GM18498 (cell line): Measurements from ENCODE around the gene ZC2HC1B.
A peak's percentile ranks its signal among the peaks of the same experiment; 100 is the strongest.
"Not testable (repeated sequence)": the region's sequence is repeated elsewhere in the genome, so short reads cannot be mapped to it uniquely, and the experiment has no call there.

ENCODE experiments used
- ATAC-seq: cut with Tn5 transposase; IDR thresholded peaks from one replicate; pipeline ENCODE4 v1.9.1; 2021; ENCODE audit warnings: mild to moderate bottlenecking, moderate library complexity; ENCODE audit not compliant: unreplicated experiment

Gene ZC2HC1B

GRCh38 chr6:143867236-143867635, 3.0 kb downstream of the ZC2HC1B start:
- no peak for ATAC-seq

GRCh38 chr6:143868808-143869207, 4.5 kb downstream of the ZC2HC1B start:
- not testable (repeated sequence) for ATAC-seq

- not testable (repeated sequence) for ATAC-seq
Measured at GRCh38 chr6:143871202-143871730, 7.0 kb downstream of the ZC2HC1B start.

- peak; percentile 89 for ATAC-seq
Measured at GRCh38 chr6:143872201-143872600, 7.9 kb downstream of the ZC2HC1B start.

- ATAC-seq: not testable (repeated sequence)
Measured at GRCh38 chr6:143873600-143873999, 9.3 kb downstream of the ZC2HC1B start.

- ATAC-seq: not testable (repeated sequence)
Measured at GRCh38 chr6:143874503-143874902, 10.2 kb downstream of the ZC2HC1B start.

GRCh38 chr6:143877584-143878271, 13.5 kb downstream of the ZC2HC1B start:
- no peak for ATAC-seq

- ATAC-seq: no peak
Measured at GRCh38 chr6:143878272-143878760, 14.0 kb downstream of the ZC2HC1B start.

- no peak for ATAC-seq
Measured at GRCh38 chr6:143880412-143880811, 16.1 kb downstream of the ZC2HC1B start.

- no peak for ATAC-seq
Measured at GRCh38 chr6:143882401-143882930, 18.2 kb downstream of the ZC2HC1B start.

GRCh38 chr6:143884216-143884900, 20.1 kb downstream of the ZC2HC1B start:
- ATAC-seq: no peak

- ATAC-seq: no peak
Measured at GRCh38 chr6:143885116-143885515, 20.8 kb downstream of the ZC2HC1B start.

GRCh38 chr6:143894655-143895054, 30.4 kb downstream of the ZC2HC1B start:
- ATAC-seq: no peak

- no peak for ATAC-seq
Measured at GRCh38 chr6:143896126-143896860, 32.0 kb downstream of the ZC2HC1B start.

- no peak for ATAC-seq
Measured at GRCh38 chr6:143900358-143900757, 36.1 kb downstream of the ZC2HC1B start.

GRCh38 chr6:143901885-143902750, 37.8 kb downstream of the ZC2HC1B start:
- peak; percentile 96 for ATAC-seq

GRCh38 chr6:143902827-143903226, 38.6 kb downstream of the ZC2HC1B start:
- ATAC-seq: no peak

- ATAC-seq: no peak
Measured at GRCh38 chr6:143911028-143911427, 46.8 kb downstream of the ZC2HC1B start.

- no peak for ATAC-seq
Measured at GRCh38 chr6:143912671-143913070, 48.4 kb downstream of the ZC2HC1B start.

- ATAC-seq: not testable (repeated sequence)
Measured at GRCh38 chr6:143917026-143917425, 52.8 kb downstream of the ZC2HC1B start.
